Ishikawa (cell line): ENCODE results near the gene GNG11.
A peak's percentile ranks its signal among the peaks of the same experiment; 100 is the strongest.

Experiments used
- CEBPB ChIP-seq: IDR thresholded peaks from 2 replicates; pipeline ENCODE4 v1.6.1; 2012
- CREB1 ChIP-seq: IDR thresholded peaks from 2 replicates; pipeline ENCODE4 v1.6.1; 2012; ENCODE audit warnings: low read depth
- EGR1 ChIP-seq: IDR thresholded peaks from 2 replicates; pipeline ENCODE4 v1.6.1; 2012
- EP300 ChIP-seq: IDR thresholded peaks from 2 replicates; pipeline ENCODE4 v1.6.1; 2012; ENCODE audit warnings: borderline replicate concordance
- FOXM1 ChIP-seq: IDR thresholded peaks from 2 replicates; pipeline ENCODE4 v1.6.1; 2012; ENCODE audit warnings: low read depth, borderline replicate concordance
- MAX ChIP-seq: IDR thresholded peaks from 2 replicates; pipeline ENCODE4 v1.6.1; 2012
- NFIC ChIP-seq: IDR thresholded peaks from 2 replicates; pipeline ENCODE4 v1.6.1; 2012
- RAD21 ChIP-seq: IDR thresholded peaks from 2 replicates; pipeline ENCODE4 v1.6.1; 2012; ENCODE audit warnings: low read depth
- REST ChIP-seq: IDR thresholded peaks from 2 replicates; pipeline ENCODE4 v1.6.1; 2012; ENCODE audit warnings: low read depth, mild to moderate bottlenecking
- TAF1 ChIP-seq: IDR thresholded peaks from 2 replicates; pipeline ENCODE4 v1.6.1; 2012; ENCODE audit warnings: low read depth, mild to moderate bottlenecking
- TCF12 ChIP-seq: IDR thresholded peaks from 2 replicates; pipeline ENCODE4 v1.6.1; 2012; ENCODE audit warnings: low read depth
- TEAD4 ChIP-seq: IDR thresholded peaks from 2 replicates; pipeline ENCODE4 v1.6.1; 2012
- USF1 ChIP-seq: IDR thresholded peaks from 2 replicates; pipeline ENCODE4 v1.6.1; 2012
- YY1 ChIP-seq: IDR thresholded peaks from 2 replicates; pipeline ENCODE4 v1.6.1; 2012; ENCODE audit warnings: low read depth
- ZBTB7A ChIP-seq: IDR thresholded peaks from 2 replicates; pipeline ENCODE4 v1.6.1; 2012; ENCODE audit warnings: low read depth

The GNG11 gene

GRCh38 chr7:93889261-93889660, 32.3 kb upstream of the GNG11 start:
- TF ChIP-seq TCF12 (no peak), RAD21 (no peak), TEAD4 (no peak), EGR1 (no peak), USF1 (no peak), TAF1 (no peak), MAX (no peak), NFIC (no peak), EP300 (no peak), CREB1 (no peak), FOXM1 (no peak), ZBTB7A (no peak), CEBPB (no peak), YY1 (no peak), REST (no peak)

- TF ChIP-seq ZBTB7A (no peak), RAD21 (no peak), TAF1 (0 out of 2 replicates have a peak, but pooled peaks have one; percentile 10), YY1 (no peak), REST (no peak), CREB1 (no peak), MAX (peak; percentile 43; the same call in 1 of the 2 replicates)
Observed at GRCh38 chr7:93890041-93890463, 31.5 kb upstream of the GNG11 start.

- TF ChIP-seq FOXM1 (no peak), CEBPB (no peak), MAX (no peak; the same call in 1 of the 2 replicates), TCF12 (no peak; the same call in 1 of the 2 replicates), CREB1 (no peak), YY1 (no peak), NFIC (no peak), EP300 (0 out of 2 replicates have a peak, but pooled peaks have one; percentile 19), TEAD4 (0 out of 2 replicates have a peak, but pooled peaks have one; percentile 15), REST (no peak), TAF1 (no peak; the same call in 1 of the 2 replicates), ZBTB7A (peak; percentile 94; the same call in 1 of the 2 replicates), RAD21 (peak; percentile 49; the same call in 1 of the 2 replicates), EGR1 (peak; percentile 90), USF1 (no peak)
Observed at GRCh38 chr7:93890464-93891068, 31.0 kb upstream of the GNG11 start, which contains the start of gene TFPI2. TFPI2 (minus strand) TSS chr7:93890753; CDS start chr7:93890678, 75 bp downstream.

- no peak for TF ChIP-seq REST
- TF ChIP-seq MAX = no peak
- TF ChIP-seq TAF1 = no peak
- TF ChIP-seq TEAD4 = no peak
- no peak for TF ChIP-seq CEBPB
- TF ChIP-seq USF1 = no peak
- TF ChIP-seq YY1 = no peak
- no peak for TF ChIP-seq NFIC
- no peak for TF ChIP-seq RAD21
- TF ChIP-seq EGR1 = no peak
- TF ChIP-seq ZBTB7A = no peak
Observed at GRCh38 chr7:93894426-93894825, 27.1 kb upstream of the GNG11 start.
